K562 treated with DMSO at 1 percent for 4 hours (cell line): ENCODE measurements around the gene HSD11B2. TPM values are rescaled to one million over a fixed set of nuclear protein-coding genes. Genes with fewer than 3 reads are reported as not detected.

Source experiments
- total RNA-seq: library from RNA; unstranded; fragments of 300-600 nt; gene quantifications from 2 replicates; pipeline ENCODE4 v1.2.3, GENCODE V29; 2022; ENCODE audit not compliant: insufficient read depth

Gene HSD11B2
- not detected in 2 replicates for total RNA-seq

DNA sequence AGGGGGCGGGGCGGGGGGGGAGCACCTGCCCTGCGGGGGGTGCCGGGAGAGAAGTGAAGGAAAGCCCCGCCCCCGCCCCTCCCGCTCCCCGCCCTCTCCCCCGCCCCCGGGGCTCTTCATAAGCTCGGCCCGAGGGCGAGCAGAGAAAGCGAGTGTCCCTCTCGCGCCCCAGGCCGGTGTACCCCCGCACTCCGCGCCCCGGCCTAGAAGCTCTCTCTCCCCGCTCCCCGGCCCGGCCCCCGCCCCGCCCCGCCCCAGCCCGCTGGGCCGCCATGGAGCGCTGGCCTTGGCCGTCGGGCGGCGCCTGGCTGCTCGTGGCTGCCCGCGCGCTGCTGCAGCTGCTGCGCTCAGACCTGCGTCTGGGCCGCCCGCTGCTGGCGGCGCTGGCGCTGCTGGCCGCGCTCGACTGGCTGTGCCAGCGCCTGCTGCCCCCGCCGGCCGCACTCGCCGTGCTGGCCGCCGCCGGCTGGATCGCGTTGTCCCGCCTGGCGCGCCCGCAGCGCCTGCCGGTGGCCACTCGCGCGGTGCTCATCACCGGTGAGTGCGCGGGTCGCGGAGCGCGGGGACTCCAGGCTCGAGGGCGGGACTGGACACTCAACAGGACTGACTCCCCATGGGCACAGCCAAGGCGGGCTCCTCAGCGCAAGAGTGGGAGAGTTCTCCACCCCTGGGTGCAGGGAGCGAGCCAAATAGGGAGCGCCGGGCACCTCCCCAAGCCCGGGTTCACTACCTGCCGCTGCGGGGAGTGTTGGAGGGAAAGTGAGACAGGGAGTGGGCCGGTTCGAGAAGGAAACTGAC, at the start of gene HSD11B2:
Gene HSD11B2 (plus strand): TSS at position 145 of the 798 bp plus-strand sequence. CDS start 128 bp downstream, at position 273.

DNA sequence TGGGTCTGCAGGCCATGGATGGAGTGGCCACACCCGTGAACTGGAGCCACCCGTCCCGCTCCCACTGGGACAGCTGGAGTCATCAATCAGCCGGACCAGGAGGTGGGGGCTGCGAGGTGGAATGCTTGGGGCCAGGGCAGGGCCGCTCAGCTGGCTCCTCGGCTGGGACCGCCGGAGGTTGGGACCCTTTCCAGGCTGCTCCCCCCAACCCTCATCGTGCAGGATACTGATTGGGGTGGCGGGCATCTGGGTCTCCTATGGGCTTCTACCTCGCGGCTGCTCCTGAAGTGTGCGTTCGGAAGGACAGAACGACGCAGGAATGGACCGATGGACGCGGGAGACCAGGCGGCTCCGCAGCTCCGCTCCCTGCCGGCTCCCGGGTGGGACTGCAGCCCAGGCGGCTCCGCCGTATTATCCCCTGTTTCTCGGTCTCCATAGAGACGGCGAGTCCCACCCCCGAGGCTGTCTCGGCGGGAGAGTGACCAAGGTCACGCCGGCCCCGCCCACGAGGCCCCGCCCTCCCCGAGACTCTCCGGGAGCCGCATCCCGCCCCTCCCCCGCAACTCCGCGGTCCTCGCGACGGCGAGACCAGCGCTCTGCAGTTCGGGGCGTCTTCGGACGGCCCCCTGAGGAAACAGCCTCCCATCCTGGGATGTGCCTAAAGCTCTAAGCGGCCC, 37.7 kb upstream of the HSD11B2 start, which contains the start of gene TPPP3:
Gene TPPP3 (minus strand): TSS at position 388 of the 677 bp plus-strand sequence. CDS start 2,387 bp downstream, outside the sequence.

DNA sequence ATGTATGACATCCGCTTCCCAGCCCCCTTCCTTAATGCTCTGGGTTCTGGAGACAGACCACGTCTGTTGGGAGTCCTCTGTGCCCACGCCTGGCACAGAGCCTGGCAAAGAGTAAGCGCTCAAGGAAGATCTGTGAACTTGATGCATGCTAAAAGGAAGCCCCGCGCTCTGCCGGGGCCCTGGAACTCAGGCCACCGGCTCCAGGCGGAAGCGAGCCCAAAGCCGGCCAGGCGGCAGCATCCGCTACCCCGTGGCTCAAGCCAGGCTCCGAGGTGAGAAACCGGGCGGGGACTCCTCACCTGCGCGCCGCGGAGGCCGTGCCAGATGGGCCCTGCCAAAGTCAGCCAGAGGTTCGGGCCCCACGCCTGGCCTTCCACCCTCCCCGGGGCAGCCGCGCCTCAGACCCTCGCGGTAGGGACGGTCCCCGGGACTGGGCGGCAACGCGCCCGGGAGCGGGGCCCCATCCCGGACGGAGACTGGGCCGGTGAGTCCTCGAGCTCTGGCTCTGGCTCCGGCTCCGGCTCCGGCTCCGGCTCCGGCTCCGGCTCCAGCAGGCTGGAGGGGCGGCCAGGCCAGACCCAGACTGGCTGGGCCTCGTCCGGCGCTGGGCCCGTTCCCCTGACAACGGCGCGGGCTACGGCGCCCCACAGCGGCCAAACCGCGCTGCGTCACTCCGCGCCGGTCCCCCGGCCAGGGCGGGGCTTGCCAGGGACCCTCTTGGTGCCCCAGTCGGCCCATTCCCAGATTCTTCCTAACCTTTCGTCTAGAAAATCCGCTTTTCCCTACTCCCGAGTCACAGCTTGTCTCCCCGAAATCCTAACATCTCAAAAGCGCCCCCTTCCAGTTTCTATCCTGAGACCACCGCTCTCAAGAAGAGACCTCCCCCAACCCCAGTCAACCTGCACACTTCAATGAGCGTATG, 14.8 kb upstream of the HSD11B2 start, which contains the start of gene ZDHHC1:
Gene ZDHHC1 (minus strand): TSS at position 606 of the 922 bp plus-strand sequence. CDS start 8,702 bp downstream, outside the sequence.

DNA sequence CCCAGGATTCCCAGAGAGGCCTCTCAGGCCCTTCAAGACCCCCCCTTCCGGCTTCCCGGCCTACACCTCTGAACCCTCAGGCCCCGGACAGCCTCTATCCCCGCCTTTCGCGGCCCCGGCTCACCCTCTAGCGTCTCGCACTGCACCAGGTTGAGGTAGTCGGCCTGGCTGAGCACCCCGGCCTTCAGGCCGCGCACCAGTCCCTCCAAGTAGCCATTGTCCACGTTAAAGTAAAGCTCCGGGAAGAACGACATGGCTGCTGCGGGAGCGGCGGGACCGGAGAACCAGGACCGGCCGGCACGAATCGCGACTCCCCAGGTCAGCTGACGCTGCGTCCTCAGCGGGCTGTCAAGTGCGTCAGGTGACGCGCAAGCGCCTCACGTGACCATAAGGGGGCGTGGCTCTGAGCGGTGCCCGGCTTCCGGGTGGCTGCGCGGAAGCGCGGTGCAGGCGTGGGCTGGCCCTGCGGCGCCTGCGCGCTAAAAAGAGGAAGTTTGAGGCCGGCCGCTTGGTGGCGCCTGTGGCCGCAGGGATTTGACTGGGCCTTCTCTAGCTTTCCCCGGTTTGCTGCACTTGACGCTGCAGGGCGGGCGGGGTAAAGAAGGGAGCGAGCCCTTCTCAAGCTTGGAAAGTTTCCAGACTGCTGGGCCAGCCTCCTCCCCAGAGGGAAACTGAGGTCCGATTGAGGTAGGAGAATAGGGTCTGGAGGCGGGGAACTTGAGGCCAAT, 50.1 kb downstream of the HSD11B2 start, which contains the start of gene ATP6V0D1:
Gene ATP6V0D1 (minus strand): TSS at position 325 of the 728 bp plus-strand sequence. CDS start 71 bp downstream, at position 254.

DNA sequence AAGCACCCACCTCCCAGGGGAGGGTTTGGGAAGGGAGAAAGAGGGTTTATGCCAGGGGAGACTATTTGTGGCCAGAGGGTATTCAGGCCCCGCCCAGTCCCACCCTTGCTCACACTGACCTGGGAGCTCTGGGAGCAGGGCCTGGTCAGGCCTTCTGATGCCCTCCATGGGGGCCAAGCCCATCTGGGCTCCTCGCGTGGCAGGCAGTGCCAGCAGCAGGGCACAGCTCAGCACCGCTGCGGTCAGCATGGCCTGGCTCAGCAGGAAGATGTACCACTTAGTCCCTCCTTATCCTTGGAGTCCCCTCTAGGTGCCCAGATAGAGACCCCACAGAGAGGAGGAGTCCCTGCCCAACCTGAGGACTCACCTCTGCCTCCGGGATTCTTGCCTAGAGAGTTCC, 52.2 kb downstream of the HSD11B2 start, which contains the start of gene AGRP:
Gene AGRP (minus strand): TSS at position 398 of the 400 bp plus-strand sequence. CDS start 149 bp downstream, at position 249.

Other genes with a start within 250 kb of the HSD11B2 start
- 16.8 and 24.9 TPM in 2 replicates for gene MATCAP1, start 247.2 kb upstream of the HSD11B2 start, total RNA-seq
- not detected in 2 replicates for gene EXOC3L1, start 241.0 kb upstream of the HSD11B2 start, total RNA-seq
- 82.7 and 87.6 TPM in 2 replicates for gene E2F4, start 239.0 kb upstream of the HSD11B2 start, total RNA-seq
- gene ELMO3, start 232.0 kb upstream of the HSD11B2 start, total RNA-seq: 1.6 and 4.3 TPM in 2 replicates
- 57.9 and 64.8 TPM in 2 replicates for gene TMEM208, start 204.0 kb upstream of the HSD11B2 start, total RNA-seq
- 45.2 and 50.9 TPM in 2 replicates for gene FHOD1, start 183.6 kb upstream of the HSD11B2 start, total RNA-seq
- gene SLC9A5, start 182.1 kb upstream of the HSD11B2 start, total RNA-seq: 1.8 and 2.0 TPM in 2 replicates
- 29.4 and 39.8 TPM in 2 replicates for gene PLEKHG4, start 151.6 kb upstream of the HSD11B2 start, total RNA-seq
- gene KCTD19, start 104.4 kb upstream of the HSD11B2 start, total RNA-seq: 0.15 TPM in 1 of 2 replicates, not detected in the other
- gene LRRC36, start 104.3 kb upstream of the HSD11B2 start, total RNA-seq: 0.30 TPM in 1 of 2 replicates, not detected in the other
- gene TPPP3, start 37.6 kb upstream of the HSD11B2 start, total RNA-seq: not detected in 2 replicates
- not detected in 2 replicates for gene ZDHHC1, start 14.6 kb upstream of the HSD11B2 start, total RNA-seq
- 148 and 171 TPM in 2 replicates for gene ATP6V0D1, start 50.0 kb downstream of the HSD11B2 start, total RNA-seq
- gene AGRP, start 52.4 kb downstream of the HSD11B2 start, total RNA-seq: not detected in 2 replicates
- gene RIPOR1, start 97.7 kb downstream of the HSD11B2 start, total RNA-seq: 13.2 and 15.5 TPM in 2 replicates
- gene CTCF, start 131.4 kb downstream of the HSD11B2 start, total RNA-seq: 25.4 and 34.1 TPM in 2 replicates
- gene CARMIL2, start 214.0 kb downstream of the HSD11B2 start, total RNA-seq: 1.4 and 3.7 TPM in 2 replicates
- 29.2 and 33.2 TPM in 2 replicates for gene ACD, start 229.1 kb downstream of the HSD11B2 start, total RNA-seq
- 0.59 and 1.4 TPM in 2 replicates for gene PARD6A, start 229.8 kb downstream of the HSD11B2 start, total RNA-seq
- gene ENKD1, start 235.6 kb downstream of the HSD11B2 start, total RNA-seq: 8.6 and 17.8 TPM in 2 replicates
- gene C16orf86, start 235.7 kb downstream of the HSD11B2 start, total RNA-seq: 1.3 TPM in 1 of 2 replicates, not detected in the other